ENCODE results near the gene ZNF654. TPM values are rescaled to one million over a fixed set of nuclear protein-coding genes. Genes with fewer than 3 reads are reported as not detected.
"Not testable (repeated sequence)": the region's sequence is repeated elsewhere in the genome, so short reads cannot be mapped to it uniquely, and the experiment has no call there.

The ZNF654 gene
- total RNA-seq, result 11.9 TPM
- long read RNA-seq, full-length matches to known transcripts, result 1 of 1 reads
- long read RNA-seq, partial matches to known transcripts, result 0 of 1 reads
- long read RNA-seq, other reads (novel, unspliced or antisense), result 0 of 1 reads

DNA sequence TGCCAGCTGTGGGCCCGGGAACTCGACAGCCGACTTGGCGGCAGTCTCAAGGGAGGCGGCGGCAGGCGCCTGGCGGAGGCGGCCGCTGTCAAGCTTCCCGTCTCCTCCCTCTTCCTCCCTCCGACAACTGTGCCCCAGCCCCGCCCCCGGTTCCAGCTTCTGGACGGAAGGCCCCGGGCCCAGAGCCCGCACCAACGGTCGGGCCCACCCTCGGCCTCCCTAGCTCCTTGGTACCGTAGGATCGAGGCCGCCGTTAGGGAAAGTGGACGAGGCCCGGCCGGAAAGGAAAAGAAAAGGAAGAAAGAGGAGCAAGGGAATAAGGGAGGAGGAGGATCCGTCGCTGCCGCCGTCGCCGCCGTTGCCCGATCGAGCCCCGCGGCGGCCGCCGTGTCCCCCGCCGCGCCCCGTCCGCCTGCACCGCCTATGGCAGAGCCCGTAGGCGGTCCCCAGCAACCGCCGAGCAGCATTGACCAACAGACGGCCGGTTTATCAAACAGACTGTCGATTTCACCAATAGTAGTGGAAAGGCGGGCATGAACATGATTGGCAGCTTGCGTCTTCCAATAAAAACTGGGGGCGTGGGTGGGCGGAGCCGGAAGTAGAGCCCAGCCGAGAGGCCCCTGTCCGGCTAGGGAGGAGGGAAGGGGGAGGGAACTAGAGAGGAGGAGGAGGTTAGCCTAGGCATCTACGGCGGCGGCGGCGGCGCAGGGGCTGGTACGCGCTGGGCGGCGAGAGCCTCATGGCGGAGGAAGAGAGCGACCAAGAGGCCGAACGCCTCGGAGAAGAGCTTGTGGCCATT lies at the start of gene ZNF654, which contains the start of gene CGGBP1:
TSS of gene ZNF654 (plus strand) at position 675 of the 799 bp plus-strand sequence. CDS start at position 740, 65 bp downstream.
TSS of gene CGGBP1 (minus strand) at position 425 of the 799 bp plus-strand sequence. CDS start 3,029 bp downstream, outside the sequence.
- ATAC-seq (peak; percentile 98), DNase-seq (ENCODE audit: missing footprints) (peak; percentile 97)
- intact Hi-C loops (cut with DNase I), result loop anchor here (1.0 to 5.0 kb wide), 3 partner anchors 26 to 89 kb away; partner anchors contain the start of gene C3orf38

DNA sequence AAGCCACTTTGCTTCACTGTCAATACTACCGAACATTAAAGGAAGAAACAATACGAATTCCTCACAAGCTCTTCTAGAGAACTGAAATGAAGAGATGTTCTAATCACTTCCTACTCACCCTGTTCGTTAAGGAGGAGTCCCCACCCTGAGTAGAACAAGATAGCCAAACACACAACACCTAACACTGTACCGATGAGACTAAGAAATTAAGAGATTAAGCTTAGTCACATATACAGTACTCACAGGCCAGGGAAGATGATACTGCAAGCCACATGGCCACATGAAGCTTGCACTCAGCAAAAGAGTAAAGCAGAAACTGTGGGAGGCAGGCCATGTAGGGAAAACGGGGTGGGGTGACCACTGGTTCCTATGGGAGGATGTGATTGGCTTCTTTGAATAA lies 48.2 kb upstream of the ZNF654 start:
- intact Hi-C loops (cut with DNase I), result no loop called here
- ATAC-seq (no peak), DNase-seq (ENCODE audit: missing footprints) (no peak)

DNA sequence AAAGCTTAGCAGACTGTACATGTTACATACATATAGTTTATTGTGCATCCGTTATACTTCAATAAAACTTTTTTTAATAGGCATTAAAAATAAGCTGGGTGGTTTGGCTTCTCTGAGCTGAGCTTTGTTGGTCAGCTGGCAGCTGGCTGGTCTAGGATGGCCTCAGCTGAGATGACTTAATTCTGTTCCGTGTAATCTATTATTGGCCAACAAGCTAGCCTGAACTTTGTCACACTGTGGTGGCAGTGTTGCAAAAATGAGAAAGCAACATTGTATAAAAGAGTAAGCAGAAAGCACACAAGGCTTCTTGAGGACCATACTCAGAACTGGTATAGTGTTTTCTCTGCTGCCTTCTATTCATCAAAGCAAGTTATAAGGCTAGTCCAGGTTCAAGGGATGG lies 45.5 kb upstream of the ZNF654 start:
- DNase-seq (ENCODE audit: missing footprints), result no peak
- ATAC-seq, result no peak

DNA sequence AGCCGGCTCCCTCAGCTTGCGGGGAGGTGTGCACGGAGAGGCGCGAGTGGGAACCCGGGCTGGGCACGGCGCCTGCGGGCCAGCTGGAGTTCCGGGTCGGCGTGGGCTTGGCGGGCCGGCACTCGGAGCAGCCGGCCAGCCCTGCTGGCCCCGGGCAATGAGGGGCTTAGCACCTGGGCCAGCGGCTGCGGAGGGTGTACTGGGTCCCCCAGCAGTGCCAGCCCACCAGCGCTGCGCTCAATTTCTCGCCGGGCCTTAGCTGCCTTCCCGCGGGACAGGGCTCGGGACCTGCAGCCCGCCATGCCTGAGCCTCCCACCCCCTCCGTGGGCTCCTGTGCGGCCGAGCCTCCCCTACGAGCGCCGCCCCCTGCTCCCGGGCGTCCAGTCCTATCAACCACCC lies 43.4 kb upstream of the ZNF654 start:
- intact Hi-C loops (cut with DNase I); ATAC-seq: not testable (repeated sequence)
- DNase-seq (ENCODE audit: missing footprints), result peak; percentile 64

More for the DNA sequence above, 45.5 kb upstream of the ZNF654 start:
- intact Hi-C loops (cut with DNase I), result no loop called here

DNA sequence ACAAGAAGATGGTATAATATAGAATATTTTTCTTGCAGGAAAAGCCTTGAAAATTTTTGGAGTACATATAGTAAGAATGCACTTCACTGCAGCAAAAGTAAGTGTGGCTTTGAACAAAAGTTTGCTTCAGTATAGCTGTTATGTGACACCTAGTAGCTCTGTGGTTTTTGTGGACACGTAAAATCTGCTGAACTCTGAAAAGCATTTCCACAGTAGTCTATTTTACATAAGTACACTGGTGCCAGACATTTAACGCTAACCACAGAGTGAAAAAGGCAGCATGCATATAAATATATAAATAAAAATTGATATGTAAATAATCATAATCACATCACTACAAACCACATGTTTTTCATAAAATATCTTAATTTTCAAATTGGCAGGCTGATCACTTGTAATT lies 40.0 kb upstream of the ZNF654 start:
- DNase-seq (ENCODE audit: missing footprints) (no peak), ATAC-seq (no peak)
- intact Hi-C loops (cut with DNase I), result no loop called here

DNA sequence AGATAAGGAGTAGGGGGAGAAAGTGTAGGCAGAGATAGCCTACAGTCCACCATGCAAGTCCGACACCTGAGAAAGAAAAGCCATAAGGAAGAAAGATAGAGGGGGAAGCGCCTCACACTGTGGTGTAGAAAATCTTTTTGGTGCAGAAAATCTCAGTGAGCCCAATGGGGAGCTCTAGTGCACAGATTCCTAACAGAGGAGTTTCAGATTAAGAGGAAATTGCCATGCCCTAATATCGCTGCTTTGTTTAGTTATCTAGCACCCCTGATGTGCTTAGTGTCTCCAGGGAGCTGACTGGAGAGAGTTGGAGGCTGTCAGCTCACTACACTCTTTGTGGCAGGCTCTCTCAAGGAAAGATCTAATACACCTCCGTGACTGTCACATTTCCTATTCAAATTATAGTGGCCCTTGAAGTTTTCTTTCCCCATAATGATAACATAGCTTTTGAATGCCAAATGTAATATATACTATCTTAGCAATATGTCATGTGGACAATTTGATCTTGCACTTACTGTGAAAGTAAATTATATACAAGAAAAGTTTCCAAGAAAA lies 34.0 kb upstream of the ZNF654 start:
- DNase-seq (ENCODE audit: missing footprints) (no peak), ATAC-seq (no peak)
- intact Hi-C loops (cut with DNase I), result no loop called here

DNA sequence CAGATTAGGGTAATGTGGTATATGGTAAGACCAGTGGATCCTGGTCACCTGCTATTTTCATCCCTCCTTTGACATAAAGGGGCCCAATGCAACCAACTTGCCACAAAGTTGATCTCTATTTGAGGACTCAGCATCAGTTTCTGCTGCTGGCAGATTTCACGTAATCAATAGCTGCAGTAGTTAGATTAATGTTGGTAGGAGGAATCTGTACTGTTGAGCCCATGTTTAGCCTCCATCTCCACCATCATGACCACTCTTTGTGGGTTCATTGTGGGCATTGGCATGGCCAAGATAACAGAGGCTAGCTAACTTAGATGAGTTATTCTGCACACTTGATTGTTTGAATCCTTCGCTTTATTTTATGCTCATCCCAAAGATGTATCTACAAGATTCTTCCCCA lies 30.2 kb upstream of the ZNF654 start:
- DNase-seq (ENCODE audit: missing footprints), result no peak
- no peak for ATAC-seq
- intact Hi-C loops (cut with DNase I), result no loop called here

DNA sequence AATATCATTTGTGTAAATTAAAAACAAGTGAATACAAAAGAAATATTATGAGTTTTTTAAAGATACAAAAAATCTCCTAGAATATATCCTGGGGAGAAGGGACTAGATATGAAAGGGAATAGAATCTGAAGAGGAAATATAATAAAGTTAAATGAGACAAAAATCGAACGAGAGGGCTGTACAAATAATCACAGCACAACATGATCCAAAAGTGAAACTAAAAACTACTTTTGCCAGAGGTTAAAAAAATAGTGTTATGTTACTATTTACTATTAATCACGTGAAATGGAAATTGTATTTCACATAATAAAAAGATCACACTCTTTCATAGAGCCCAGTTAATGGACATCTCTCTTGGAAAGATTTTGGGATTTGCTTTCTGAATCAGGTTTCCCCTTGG lies 28.8 kb upstream of the ZNF654 start:
- intact Hi-C loops (cut with DNase I), result no loop called here
- ATAC-seq (no peak), DNase-seq (ENCODE audit: missing footprints) (no peak)

DNA sequence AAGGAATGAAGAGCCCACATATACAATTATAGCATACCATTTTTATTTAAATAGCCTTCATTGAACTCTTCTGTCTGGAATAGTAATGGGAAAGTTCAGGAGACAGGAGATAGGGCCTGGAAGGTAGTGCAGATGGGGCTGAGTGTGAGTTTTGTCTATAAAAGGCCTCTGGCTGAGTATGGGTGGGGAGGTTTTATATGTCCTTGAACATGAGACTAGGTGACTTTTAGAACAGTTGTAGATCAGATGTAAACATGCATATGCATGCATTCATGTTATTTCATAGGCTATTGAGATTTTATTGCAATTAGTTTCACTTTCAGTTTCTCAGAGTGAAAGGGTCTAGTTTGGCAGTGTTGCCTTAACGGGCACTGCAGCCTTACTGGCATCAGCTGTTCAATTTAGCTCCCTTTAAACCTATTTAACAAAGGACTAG lies 27.4 kb upstream of the ZNF654 start:
- DNase-seq (ENCODE audit: missing footprints), result no peak
- intact Hi-C loops (cut with DNase I), result loop anchor here (1.0 kb wide), 1 partner anchor 27 kb away; no protein-coding TSS in a partner anchor
- peak; percentile 28 for ATAC-seq

DNA sequence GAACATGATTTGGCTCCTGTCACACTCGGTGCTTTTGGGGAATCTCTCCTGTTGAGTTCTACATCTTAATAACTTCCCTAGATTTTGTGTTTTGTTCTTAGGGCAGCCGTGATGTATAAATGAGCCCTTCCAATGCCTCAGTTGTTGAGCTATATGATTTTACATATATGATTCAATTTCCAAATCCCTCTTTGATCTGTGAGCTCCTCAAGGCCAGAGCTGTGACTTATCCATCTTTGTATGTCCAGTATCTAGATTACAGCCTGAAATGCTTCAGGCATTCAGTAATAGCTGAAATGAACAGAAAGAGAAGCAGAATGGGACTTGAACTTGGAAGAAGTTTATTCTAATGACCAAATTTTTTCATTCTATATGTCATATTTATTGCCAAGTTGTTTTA lies 26.8 kb upstream of the ZNF654 start:
- ATAC-seq (no peak), DNase-seq (ENCODE audit: missing footprints) (no peak)
- intact Hi-C loops (cut with DNase I), result loop anchor here (1.0 kb wide), 1 partner anchor 26 kb away; no protein-coding TSS in a partner anchor

DNA sequence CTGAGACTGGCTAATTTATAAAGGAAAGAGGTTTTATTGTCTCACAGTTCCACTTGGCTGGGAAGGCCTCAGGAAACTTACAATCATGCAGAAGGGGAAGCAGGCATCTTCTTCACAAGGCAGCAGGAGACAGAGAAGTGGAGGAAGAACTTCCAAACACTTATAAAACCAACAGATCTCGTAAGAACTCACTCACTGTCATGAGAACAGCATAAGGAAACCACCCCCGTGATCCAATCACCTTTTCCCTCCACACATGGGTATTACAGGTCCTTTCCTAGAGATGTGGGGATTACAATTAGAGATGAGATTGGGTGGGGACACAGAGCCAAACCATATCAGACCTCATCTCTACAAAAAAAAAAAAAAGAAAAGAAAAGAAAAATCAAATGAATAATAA lies 26.0 kb upstream of the ZNF654 start:
- no peak for ATAC-seq
- DNase-seq (ENCODE audit: missing footprints), result no peak
- intact Hi-C loops (cut with DNase I), result no loop called here

DNA sequence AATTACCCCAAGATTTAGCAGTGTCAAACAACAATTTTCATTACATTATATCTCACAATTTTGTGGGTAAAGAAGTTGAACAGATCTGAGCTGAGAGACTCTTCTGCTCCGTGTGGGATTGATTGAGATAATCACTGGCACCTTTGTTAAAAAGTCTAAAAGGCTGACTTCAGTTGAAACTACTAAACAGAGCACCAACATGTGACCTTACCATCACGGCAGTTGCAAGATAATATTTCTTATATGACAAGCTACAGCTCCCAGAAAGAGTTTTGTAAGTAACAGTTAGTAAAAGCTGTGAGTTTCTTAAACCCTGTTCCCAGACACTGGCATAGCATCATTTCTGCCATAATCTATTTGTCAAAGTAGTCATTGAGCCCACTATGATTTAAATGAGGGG lies 25.2 kb upstream of the ZNF654 start:
- DNase-seq (ENCODE audit: missing footprints) (no peak), ATAC-seq (no peak)
- intact Hi-C loops (cut with DNase I), result no loop called here

DNA sequence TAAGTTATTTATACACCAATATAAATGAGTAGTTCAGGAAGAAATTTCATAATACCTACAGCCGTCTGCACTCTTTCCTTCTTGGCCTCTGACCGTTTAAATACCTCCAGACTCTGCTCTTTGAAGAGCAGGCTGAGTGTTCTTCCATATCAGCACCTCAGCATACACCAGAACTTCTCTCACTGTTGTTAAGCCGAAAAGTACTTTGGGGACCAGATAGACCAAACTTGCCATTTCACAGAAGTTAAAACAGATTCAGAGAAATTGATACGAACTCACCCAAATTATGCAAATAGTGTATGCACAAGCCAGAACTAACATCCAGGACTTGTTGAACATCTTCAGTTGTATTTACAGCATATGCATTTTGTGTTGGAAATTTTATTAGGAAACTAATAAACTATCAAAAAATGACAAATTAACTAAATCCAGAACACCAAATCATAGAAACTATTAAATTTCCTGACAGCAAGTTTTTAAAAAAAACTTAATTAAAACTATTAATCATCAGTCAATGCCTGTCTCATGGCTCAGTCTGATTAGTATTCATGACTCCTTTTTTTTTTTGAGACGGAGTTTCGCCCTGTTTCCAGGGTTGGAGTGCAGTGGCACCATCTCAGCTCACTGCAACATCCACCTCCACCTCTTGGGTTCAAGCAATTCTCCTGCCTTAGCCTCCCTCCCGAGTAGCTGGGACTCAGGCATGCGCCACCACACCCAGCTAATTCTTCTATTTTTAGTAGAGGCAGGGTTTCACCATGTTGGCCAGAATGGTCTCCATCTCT lies 24.4 kb upstream of the ZNF654 start:
- intact Hi-C loops (cut with DNase I), result no loop called here
- DNase-seq (ENCODE audit: missing footprints) (no peak), ATAC-seq (no peak)

DNA sequence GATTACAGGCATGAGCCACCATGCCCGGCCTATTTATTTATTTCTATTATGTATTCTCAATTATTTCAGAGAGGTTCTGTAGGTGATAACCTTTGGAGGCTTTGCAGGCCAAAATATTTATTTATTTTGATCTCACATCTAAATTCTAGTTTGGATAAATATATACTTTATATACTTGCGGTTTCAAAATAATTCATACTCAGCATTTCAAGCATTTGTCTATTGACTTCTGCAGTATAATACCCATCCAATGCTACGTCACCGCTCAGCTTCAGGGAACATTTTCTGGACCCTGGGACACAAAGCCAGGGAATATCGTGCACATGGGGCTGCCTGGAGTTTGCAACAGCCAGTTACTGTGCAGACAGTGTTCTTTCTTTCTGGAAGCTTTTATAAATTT lies 22.8 kb upstream of the ZNF654 start:
- ATAC-seq, result no peak
- DNase-seq (ENCODE audit: missing footprints), result no peak
- intact Hi-C loops (cut with DNase I), result no loop called here

DNA sequence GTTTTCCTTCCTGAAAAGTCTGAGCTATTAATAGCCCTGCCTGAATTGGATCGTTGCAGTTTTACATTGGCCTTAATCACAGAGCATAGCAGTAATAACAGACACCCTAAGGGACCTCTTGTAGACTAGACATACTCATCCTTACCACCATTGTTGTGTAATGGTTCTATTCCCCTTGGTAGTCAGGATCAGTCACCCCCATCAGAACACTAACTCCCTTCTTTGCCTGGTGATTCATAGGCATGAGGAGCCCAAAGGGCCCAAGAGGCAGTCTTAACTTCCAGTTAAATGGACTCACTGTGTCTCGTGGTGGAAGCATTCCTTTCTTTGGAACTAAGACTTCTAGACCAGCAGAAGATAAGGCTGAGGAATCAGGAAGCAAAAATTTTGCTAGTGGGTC lies 20.5 kb upstream of the ZNF654 start:
- intact Hi-C loops (cut with DNase I), result no loop called here
- DNase-seq (ENCODE audit: missing footprints) (no peak), ATAC-seq (no peak)

DNA sequence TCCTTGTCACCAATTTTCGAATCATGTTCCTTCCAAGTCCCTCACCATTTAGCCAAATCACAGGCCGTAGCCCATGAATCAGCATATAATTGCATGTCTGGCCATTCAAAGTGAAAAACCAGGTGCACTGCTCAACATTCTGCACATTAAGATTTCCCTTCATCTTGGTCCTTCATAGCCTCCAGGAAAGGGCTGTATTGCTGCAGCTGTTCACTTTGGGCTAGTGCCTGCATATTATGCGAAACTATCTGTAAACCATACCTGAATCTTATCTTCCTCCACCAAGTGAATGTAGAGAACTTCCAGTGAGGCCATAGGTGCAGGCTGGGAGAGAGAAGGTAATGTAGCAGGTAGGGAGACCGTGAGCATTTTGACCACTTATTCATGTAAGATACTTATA lies 18.5 kb upstream of the ZNF654 start:
- ATAC-seq, result no peak
- intact Hi-C loops (cut with DNase I), result no loop called here
- DNase-seq (ENCODE audit: missing footprints), result no peak

DNA sequence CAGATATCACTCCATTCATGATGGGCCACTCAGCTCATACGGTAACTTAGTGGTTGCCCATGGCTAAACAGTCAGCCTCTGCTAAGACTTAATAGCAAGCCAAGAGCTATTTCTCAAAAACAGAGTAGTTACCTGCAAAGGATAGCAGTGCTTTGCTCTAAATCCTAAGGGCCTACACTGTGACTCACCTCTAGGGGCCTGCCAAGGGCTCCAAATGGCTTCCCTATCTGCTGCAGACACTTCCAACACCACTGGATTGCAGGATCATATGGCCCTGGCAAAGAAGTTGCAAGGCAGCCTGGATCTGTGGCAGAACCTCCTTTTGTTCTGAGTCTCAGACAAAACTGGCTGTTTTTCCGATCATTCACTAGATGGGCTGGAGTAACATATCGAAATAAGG lies 18.1 kb upstream of the ZNF654 start:
- DNase-seq (ENCODE audit: missing footprints) (no peak), ATAC-seq (no peak)
- intact Hi-C loops (cut with DNase I), result no loop called here

DNA sequence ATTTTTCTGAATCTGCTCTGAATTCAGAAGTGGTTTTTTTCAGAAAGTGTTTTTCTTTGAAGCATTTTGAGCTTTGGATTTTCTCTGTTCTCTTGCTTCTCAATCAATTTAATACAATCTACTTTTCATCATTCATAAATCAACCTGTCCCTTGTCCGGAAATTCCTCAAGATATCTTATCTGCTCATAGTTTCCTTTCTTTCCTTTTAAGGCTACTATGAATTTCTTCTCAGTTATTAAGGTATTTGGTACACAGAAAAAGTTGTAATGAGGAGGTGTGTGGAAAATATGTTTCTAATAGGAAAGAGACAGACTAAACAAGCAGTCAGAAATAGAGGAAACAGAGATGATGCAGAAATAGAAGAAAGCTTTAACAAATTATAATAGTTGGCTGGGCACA lies 14.6 kb upstream of the ZNF654 start:
- intact Hi-C loops (cut with DNase I), result no loop called here
- ATAC-seq, result no peak
- DNase-seq (ENCODE audit: missing footprints), result no peak

DNA sequence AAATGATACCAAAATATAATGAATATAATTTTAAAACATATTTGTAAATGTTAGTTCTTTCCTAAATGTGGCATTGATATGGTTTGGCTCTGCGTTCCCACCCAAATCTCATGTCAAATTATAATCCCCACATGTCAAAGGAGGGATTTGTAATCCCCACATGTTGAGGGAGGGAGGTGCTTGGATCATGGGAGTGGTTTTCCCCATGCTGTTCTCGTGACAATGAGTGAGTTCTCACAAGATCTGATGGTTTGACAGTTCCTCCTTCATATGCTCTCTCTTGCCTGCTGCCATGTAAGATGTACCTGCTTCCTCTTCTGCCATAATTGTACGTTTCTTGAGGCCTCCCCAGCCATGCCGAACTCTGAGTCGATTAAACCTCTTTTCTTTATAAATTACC lies 12.3 kb upstream of the ZNF654 start:
- ATAC-seq (no peak), DNase-seq (ENCODE audit: missing footprints) (no peak)
- intact Hi-C loops (cut with DNase I), result no loop called here

Data from Right ventricle myocardium inferior (tissue), 1 donor.